B cell (primary cell): ENCODE measurements around the gene CAMK2D.

Source experiments
- CTCF ChIP-seq: fragments of 200-600 bp; IDR thresholded peaks from one replicate; pipeline ENCODE4 v1.8.0; 2022; ENCODE audit warnings: antibody characterized with exemption, mild to moderate bottlenecking
- EZH2 ChIP-seq: IDR thresholded peaks from 2 replicates; pipeline ENCODE4 v1.6.1; 2012; ENCODE audit warnings: borderline replicate concordance, low read depth, mild to moderate bottlenecking, moderate library complexity, low read length; ENCODE audit not compliant: insufficient read depth, poor library complexity, severe bottlenecking

GRCh38 chr4:113574636-113575103, 186.9 kb downstream of the CAMK2D start:
- TF ChIP-seq CTCF (no peak), EZH2 (no peak)
